M059J (cell line): ENCODE data around the gene ABHD16A. TPM values are rescaled to one million over a fixed set of nuclear protein-coding genes. Genes with fewer than 3 reads are reported as not detected.

ENCODE experiments used
- DNase-seq: peaks from one replicate; pipeline ENCODE4 v3.0.0-alpha.2; 2012; ENCODE audit warnings: low read depth
- total RNA-seq: library from RNA; depleted of rRNA; stranded (reverse); fragments of >200 nt; shearing (Covaris generic); gene quantifications from 2 replicates; pipeline ENCODE4 v1.2.3, GENCODE V29; 2014

Gene ABHD16A
- total RNA-seq, 1 experiment from 2014 or later: 51.9 TPM

- DNase-seq: no peak
These were observed 39.8 kb downstream of the ABHD16A start for GRCh38 chr6:31663126-31663960.

GRCh38 chr6:31662124-31662723 lies 40.9 kb downstream of the ABHD16A start:
- no peak for DNase-seq

GRCh38 chr6:31661262-31662123 lies 41.6 kb downstream of the ABHD16A start:
- no peak for DNase-seq

- peak; percentile 87 for DNase-seq
These were observed 42.5 kb downstream of the ABHD16A start, which contains the start of gene C6orf47 for GRCh38 chr6:31660381-31661261. Gene C6orf47, minus strand, starts transcription at chr6:31660778. Its CDS starts 831 bp downstream, at chr6:31659947.

- DNase-seq: peak; percentile 55
These were observed 43.3 kb downstream of the ABHD16A start for GRCh38 chr6:31659649-31660380.

- DNase-seq: no peak
These were observed 44.0 kb downstream of the ABHD16A start for GRCh38 chr6:31658983-31659648.

GRCh38 chr6:31658158-31658688 lies 44.9 kb downstream of the ABHD16A start:
- DNase-seq: no peak

- DNase-seq: no peak
These were observed 45.5 kb downstream of the ABHD16A start for GRCh38 chr6:31657406-31658157.

GRCh38 chr6:31655349-31656237 lies 47.5 kb downstream of the ABHD16A start, which contains the start of gene APOM:
Gene APOM, plus strand, starts transcription at chr6:31655894. Its CDS starts 73 bp downstream, at chr6:31655967.
- DNase-seq: no peak

GRCh38 chr6:31654574-31655348 lies 48.4 kb downstream of the ABHD16A start:
- no peak for DNase-seq

- DNase-seq: no peak
These were observed 50.0 kb downstream of the ABHD16A start for GRCh38 chr6:31652925-31653724.

GRCh38 chr6:31651602-31652191 lies 51.4 kb downstream of the ABHD16A start:
- DNase-seq: peak; percentile 86

GRCh38 chr6:31645325-31645724 lies 57.8 kb downstream of the ABHD16A start:
- DNase-seq: no peak

GRCh38 chr6:31643818-31644454 lies 59.2 kb downstream of the ABHD16A start:
- no peak for DNase-seq
